RPMI8226 (cell line): ENCODE measurements around the gene MROH9.
A peak's percentile ranks its signal among the peaks of the same experiment; 100 is the strongest.
"Not testable (repeated sequence)": the region's sequence is repeated elsewhere in the genome, so short reads cannot be mapped to it uniquely, and the experiment has no call there.

ENCODE experiments used
- DNase-seq: peaks from one replicate; pipeline ENCODE4 v3.0.0-alpha.2; 2015

The MROH9 gene

GRCh38 chr1:170935231-170935630 lies at the start of gene MROH9:
Gene MROH9 (plus strand): TSS chr1:170935534. CDS start chr1:170945557, 10,023 bp downstream.
- DNase-seq: no peak

GRCh38 chr1:170885551-170885950 lies 49.8 kb upstream of the MROH9 start:
- DNase-seq: no peak

- no peak for DNase-seq
These were observed 48.9 kb upstream of the MROH9 start for GRCh38 chr1:170886460-170886859.

- no peak for DNase-seq
These were observed 47.6 kb upstream of the MROH9 start for GRCh38 chr1:170887726-170888125.

GRCh38 chr1:170891872-170892271 lies 43.5 kb upstream of the MROH9 start:
- DNase-seq: no peak

GRCh38 chr1:170893655-170894297 lies 41.6 kb upstream of the MROH9 start:
- no peak for DNase-seq

GRCh38 chr1:170903961-170904360 lies 31.4 kb upstream of the MROH9 start:
- no peak for DNase-seq

GRCh38 chr1:170908942-170909341 lies 26.4 kb upstream of the MROH9 start:
- DNase-seq: no peak

GRCh38 chr1:170910273-170910672 lies 25.1 kb upstream of the MROH9 start:
- DNase-seq: no peak

- DNase-seq: no peak
These were observed 18.0 kb upstream of the MROH9 start for GRCh38 chr1:170917373-170917772.

GRCh38 chr1:170924656-170925055 lies 10.7 kb upstream of the MROH9 start:
- DNase-seq: not testable (repeated sequence)

- no peak for DNase-seq
These were observed 7.1 kb upstream of the MROH9 start for GRCh38 chr1:170927955-170928840.

GRCh38 chr1:170929412-170929834 lies 5.9 kb upstream of the MROH9 start:
- DNase-seq: no peak

- peak; percentile 58 for DNase-seq
These were observed 5.3 kb upstream of the MROH9 start for GRCh38 chr1:170929835-170930554.

- no peak for DNase-seq
These were observed 3.7 kb upstream of the MROH9 start for GRCh38 chr1:170931650-170932049.

- peak; percentile 43 for DNase-seq
These were observed 3.1 kb upstream of the MROH9 start for GRCh38 chr1:170932236-170932635.

GRCh38 chr1:170938281-170938680 lies 2.9 kb downstream of the MROH9 start:
- DNase-seq: no peak

GRCh38 chr1:170939476-170939875 lies 4.1 kb downstream of the MROH9 start:
- no peak for DNase-seq

GRCh38 chr1:170951744-170952143 lies 16.4 kb downstream of the MROH9 start:
- not testable (repeated sequence) for DNase-seq

GRCh38 chr1:170959385-170959784 lies 24.1 kb downstream of the MROH9 start:
- no peak for DNase-seq

GRCh38 chr1:170964506-170964905 lies 29.2 kb downstream of the MROH9 start:
- no peak for DNase-seq

GRCh38 chr1:170967042-170967910 lies 31.9 kb downstream of the MROH9 start:
- peak; percentile 43 for DNase-seq
